ENCODE results near the gene IQCB1.

The IQCB1 gene

GRCh38 chr3:121723485-121723884 lies 111.4 kb downstream of the IQCB1 start:
- H3K4me3 Mint-ChIP-seq, result no peak overlapping the region
- no peaks in the 10 kb centered on the region for H3K27me3 Mint-ChIP-seq (ENCODE audit: low read depth, poor library complexity)
- H3K27ac Mint-ChIP-seq, result no peak overlapping the region
- H3K9me3 Mint-ChIP-seq, result peaks cover 4% of the 10 kb centered on the region
- TF ChIP-seq, protein P1, sequence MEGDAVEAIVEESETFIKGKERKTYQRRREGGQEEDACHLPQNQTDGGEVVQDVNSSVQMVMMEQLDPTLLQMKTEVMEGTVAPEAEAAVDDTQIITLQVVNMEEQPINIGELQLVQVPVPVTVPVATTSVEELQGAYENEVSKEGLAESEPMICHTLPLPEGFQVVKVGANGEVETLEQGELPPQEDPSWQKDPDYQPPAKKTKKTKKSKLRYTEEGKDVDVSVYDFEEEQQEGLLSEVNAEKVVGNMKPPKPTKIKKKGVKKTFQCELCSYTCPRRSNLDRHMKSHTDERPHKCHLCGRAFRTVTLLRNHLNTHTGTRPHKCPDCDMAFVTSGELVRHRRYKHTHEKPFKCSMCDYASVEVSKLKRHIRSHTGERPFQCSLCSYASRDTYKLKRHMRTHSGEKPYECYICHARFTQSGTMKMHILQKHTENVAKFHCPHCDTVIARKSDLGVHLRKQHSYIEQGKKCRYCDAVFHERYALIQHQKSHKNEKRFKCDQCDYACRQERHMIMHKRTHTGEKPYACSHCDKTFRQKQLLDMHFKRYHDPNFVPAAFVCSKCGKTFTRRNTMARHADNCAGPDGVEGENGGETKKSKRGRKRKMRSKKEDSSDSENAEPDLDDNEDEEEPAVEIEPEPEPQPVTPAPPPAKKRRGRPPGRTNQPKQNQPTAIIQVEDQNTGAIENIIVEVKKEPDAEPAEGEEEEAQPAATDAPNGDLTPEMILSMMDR (IDR thresholded peaks at IDR 0.05), result no peak
- H3K4me1 Mint-ChIP-seq, result no peaks in the 10 kb centered on the region
- no peak for DNase-seq
- peaks cover 62% of the 10 kb centered on the region for H3K36me3 Mint-ChIP-seq (ENCODE audit: low read depth)

GRCh38 chr3:121722411-121722810 lies 112.4 kb downstream of the IQCB1 start:
- TF ChIP-seq, protein P1 (IDR thresholded peaks at IDR 0.05), result no peak
- Mint-ChIP-seq H3K27me3 (ENCODE audit: low read depth, poor library complexity) (no peaks in the 10 kb centered on the region), H3K4me1 (no peaks in the 10 kb centered on the region), H3K27ac (no peak overlapping the region), H3K4me3 (no peak overlapping the region), H3K9me3 (peaks cover 4% of the 10 kb centered on the region), H3K36me3 (ENCODE audit: low read depth) (peaks cover 69% of the 10 kb centered on the region)
- DNase-seq, result no peak

DNA sequence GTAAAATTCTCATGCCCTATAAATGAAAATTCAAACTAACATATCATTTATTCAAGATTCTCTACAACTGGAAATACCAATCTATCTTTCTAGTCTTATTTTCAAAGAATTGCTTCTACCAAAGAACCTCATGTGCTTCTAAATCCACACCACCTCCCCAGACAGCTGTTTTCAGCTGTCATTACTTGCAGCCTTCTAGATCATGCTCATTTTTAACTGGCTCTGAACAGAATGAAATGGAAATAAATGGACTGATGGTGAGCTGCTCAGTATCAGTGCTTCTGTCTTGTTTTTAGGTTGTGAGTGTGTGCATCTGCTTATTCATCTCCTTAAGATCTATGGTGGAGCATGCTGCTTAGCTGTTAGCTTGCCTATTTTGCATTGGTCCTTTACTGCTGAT lies 114.7 kb downstream of the IQCB1 start:
- no peak for DNase-seq
- H3K36me3 Mint-ChIP-seq (ENCODE audit: low read depth), result peaks cover 75% of the 10 kb centered on the region
- TF ChIP-seq, protein P1 (IDR thresholded peaks at IDR 0.05), result no peak
- peaks cover 4% of the 10 kb centered on the region for H3K9me3 Mint-ChIP-seq
- no peak overlapping the region for H3K4me3 Mint-ChIP-seq
- H3K4me1 Mint-ChIP-seq, result no peaks in the 10 kb centered on the region
- H3K27me3 Mint-ChIP-seq (ENCODE audit: low read depth, poor library complexity), result no peaks in the 10 kb centered on the region
- no peak overlapping the region for H3K27ac Mint-ChIP-seq
